GM12874 (cell line): Measurements from ENCODE around the gene RAPH1.

Experiments
- TF ChIP-seq, protein P1 (sequence below): IDR thresholded peaks from 2 replicates; pipeline ENCODE4 v1.5.1; 2011; ENCODE audit warnings: low read depth, mild to moderate bottlenecking, control low read depth, low read length, moderate library complexity; ENCODE audit not compliant: insufficient read depth

RAPH1 gene

DNA sequence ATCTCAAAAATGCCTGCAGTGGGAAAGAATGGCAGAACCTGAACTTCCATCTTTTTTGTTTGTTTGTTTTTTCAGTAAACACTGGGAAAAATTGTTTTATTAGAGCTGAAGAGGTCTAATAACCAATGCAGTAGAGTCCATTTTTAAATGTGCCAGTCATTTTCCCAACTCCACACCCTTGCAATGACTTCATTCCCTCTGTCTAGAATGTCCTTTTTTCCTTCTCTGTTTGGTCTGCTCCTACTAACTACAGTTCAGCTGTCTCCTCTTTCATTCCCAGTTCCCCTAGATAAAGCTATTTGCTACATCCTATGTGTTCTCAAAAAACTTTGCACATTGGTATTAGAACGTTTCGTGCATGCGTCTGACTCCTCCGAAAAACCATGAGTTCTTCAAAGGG, 9.3 kb upstream of the RAPH1 start:
- TF ChIP-seq, protein P1, sequence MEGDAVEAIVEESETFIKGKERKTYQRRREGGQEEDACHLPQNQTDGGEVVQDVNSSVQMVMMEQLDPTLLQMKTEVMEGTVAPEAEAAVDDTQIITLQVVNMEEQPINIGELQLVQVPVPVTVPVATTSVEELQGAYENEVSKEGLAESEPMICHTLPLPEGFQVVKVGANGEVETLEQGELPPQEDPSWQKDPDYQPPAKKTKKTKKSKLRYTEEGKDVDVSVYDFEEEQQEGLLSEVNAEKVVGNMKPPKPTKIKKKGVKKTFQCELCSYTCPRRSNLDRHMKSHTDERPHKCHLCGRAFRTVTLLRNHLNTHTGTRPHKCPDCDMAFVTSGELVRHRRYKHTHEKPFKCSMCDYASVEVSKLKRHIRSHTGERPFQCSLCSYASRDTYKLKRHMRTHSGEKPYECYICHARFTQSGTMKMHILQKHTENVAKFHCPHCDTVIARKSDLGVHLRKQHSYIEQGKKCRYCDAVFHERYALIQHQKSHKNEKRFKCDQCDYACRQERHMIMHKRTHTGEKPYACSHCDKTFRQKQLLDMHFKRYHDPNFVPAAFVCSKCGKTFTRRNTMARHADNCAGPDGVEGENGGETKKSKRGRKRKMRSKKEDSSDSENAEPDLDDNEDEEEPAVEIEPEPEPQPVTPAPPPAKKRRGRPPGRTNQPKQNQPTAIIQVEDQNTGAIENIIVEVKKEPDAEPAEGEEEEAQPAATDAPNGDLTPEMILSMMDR = no peak

DNA sequence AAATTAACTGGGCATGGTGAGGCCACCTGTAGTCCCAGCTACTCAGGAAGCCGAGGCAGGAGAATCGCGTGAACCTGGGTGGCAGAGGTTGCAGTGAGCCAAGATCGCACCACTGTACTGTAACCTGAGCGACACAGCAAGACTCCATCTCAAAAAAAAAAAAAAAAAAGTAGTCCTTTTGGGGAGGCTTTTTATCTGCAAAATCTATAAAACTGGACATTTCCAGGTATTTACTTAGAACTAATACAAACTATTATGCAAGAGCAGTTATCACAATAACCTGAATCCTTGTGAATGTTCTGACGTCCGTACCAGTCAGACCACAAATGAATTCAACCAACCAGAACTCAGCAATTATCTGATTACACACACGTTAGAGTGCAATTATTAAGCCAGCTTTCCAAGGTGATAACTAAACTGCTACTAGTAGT, 8.8 kb upstream of the RAPH1 start:
- TF ChIP-seq, protein P1 = no peak

DNA sequence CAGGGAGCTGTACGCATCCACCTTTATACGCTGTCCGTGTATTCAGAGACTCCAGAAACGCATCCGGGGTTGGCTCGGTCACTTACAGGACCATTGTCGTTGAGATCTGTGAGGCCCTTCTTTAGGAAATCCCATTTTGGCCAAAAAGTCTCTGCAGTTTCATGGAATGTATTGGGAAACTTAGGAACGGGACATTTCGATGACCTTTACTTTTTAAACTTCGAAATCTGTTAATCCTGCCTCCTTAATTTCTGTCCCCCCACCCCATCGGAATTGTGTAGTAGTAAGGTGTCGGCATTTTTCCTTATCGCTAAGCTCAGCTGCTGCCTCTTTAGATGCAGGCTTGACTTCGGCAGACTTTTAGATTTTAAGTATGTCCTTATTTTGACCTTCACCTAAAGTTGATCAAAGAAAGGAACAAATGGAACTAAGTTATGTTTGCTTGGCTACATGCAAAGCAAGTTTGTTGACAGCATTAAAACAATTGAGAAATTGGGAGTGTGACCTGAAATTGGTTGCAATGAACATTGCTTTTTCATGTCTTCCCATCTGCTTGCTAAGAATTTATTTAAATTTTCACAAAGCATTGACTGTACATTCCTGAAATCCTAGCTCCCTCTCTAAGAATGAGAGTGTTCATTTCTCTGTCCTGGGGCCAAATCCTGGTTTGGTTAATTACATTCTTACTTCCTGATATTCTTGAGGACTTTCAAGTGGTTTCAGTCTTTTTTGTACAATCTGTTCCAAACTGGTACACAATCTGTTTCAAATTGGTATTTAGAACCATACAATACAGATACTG, 884 bp upstream of the RAPH1 start:
- TF ChIP-seq, protein P1 = no peak

DNA sequence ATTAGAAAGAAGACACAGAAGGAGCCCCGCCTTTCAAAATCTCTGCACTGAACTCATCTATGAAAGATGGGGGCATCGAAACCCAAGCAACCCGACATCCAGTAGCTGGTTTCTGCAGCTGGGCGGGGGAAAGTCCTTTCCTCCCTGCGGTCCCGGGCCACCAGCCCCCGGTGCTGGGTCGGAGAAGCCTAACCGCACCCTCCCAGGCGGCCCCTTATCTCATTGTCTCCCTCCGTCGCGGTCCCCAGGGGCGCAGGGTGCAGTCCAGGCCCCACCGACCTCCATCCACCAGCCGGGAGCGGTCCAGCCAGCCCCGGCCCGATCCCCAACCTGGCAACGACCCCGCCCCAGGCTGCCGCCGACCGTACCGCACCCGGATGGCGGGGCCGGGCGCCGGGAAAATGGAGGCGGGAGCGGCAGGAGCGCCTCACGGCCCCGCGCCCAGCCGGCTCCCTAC, 452 bp downstream of the RAPH1 start:
- TF ChIP-seq, protein P1 = no peak

DNA sequence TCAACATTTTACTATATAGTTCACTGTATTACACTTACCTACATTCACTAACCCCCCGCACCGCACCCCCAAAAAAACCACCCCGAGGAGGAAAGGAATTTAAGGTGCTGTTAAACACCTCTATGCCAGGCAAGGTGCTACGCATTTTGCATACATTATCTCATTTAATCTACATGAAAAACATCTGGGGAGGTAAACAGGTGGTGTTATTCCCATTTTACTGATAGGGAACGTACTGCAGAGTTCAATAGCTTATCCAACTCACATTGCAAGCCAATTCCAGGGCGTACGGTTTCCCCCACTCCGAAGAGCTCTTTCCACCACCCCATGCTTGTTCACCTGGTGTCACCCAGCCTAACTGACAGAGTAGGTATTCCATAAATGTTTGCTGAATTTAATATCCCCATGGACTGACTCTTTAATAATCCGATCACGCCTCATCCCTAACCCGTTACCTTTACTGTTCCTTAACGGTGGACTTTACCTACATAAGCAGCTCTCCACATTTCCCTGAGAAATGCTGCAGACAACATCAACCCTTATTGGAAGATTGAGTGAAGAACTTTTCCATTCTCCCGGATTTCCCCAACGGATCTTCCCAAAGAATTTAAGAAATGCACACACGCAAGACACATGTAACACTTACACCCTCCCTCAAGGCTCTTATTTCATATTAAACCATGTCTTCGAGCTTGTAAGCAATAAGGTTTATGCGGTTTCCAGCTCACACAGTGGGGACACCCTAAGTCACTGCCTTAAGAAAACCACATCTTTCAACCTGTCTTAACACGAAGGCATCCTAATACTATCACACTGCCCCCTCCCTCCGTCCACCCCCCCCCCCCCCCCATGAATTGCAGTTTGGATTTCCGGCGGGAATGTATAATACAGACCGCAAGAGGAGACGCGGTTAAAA, 1.2 kb downstream of the RAPH1 start:
- TF ChIP-seq, protein P1 = no peak

DNA sequence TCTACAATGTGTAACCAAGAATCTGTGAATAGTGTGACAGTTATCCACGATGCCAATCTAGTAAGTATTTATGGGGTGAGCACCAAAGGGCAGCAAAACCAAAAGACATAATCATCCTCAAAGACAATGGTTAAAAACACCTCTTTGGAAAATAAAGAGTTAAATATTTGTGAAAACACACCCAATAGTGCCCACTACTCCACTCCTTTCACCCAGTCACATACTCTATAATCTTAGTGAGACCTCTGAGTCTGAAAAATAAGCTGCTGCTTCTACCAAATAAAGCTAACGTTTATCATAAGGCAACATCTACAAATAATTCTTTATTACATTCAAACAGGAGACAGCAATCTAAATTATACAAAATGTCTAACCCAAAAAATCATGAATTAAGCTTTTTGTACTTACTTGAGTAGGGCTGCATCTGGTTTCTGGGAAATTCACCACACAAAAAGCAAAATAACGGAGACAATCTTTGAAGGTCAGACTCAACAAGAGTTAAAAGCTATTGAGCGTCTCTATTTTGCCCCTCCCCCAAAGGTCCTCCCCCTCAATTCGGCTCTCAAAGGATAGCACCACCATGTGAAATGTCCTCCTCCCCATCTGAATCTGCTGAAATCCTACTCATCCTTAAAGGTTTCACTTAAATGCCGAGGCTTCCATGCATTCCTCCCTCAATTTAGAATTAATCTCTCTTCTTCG, 2.0 kb downstream of the RAPH1 start:
- TF ChIP-seq, protein P1 = no peak

DNA sequence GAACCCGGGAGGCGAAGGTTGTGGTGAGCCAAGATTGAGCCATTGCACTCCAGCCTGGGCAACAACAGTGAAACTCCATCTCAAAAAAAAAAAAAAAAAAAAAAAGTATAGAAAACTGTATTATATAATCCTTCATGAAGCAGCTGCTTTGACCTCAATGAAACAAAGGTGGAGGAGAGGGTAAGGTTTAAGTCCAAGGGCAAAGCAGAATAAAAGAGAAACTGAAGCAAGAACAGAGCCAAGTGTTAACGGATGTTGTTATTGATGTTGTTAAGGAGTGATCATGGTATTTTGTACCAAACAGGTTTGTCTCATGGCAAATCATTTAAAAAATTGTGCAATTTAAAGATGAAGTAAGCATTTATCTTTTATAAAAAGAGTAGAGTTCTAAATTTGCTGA, 7.4 kb downstream of the RAPH1 start:
- TF ChIP-seq, protein P1 = no peak
